ENCODE measurements around the gene SLX4IP.

SLX4IP gene

DNA sequence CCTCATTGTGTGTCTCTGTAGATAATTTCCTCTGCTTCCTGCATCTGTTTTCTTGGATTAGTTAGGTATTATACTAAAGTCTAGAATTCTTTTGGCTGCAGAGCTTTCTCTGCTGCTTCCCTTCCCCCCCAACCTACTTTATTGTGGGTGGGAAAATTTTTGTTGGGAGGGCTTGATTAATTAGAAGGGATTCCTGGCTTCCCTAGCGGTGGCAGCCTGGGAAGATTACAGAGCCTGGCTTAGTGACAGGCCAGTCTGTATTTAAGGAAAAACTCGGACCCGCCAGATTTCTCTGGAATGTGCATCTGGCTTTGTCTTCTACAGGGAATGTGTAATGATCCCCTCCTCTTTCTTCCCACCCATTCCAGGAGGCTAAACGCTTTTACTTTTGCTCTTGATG, 31.2 kb downstream of the SLX4IP start:
- no peak for FAIRE-seq
- TF ChIP-seq POLR2A (IDR thresholded peaks at IDR 0.05; ENCODE audit: low read depth, low read length): no peak
- no peak for DNase-seq (ENCODE audit: insufficient read length, low spot score)

- no peak for TF ChIP-seq POLR2A (IDR thresholded peaks at IDR 0.05; ENCODE audit: low read depth, low read length)
- FAIRE-seq (no peak), DNase-seq (ENCODE audit: insufficient read length, low spot score) (no peak)
Measured at GRCh38 chr20:10466855-10467254, 31.8 kb downstream of the SLX4IP start.

DNA sequence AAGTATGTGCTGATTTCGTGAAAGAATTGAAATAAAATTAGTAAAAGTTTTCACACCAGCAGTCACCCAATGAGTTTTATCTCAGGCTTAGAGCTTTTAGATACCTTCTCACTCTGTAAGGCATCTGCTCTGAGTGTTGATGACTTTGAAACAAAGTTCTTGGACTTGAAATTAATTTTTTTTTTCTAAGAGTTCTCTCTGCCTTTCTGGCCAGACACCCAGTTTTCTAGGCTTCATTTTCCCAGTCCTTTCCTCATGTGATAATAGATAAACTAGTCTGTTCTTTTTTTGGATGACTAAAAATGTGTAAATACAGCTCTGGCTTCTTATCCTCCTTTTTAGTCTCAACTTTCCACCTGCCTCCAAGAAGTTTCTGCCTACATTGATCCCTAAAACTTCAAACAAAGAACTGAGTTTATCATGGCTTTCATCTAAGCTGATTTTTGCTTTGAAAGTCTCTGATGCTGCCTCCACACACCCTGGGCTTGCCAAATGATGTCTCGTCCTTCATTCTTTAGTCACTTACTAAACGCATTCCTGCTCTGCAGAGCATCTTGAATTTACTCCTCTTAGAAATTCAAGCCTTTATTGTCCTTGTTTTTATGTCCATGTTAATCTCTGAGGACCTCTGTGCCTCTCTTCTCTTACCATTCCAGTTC, 32.7 kb downstream of the SLX4IP start:
- TF ChIP-seq POLR2A (IDR thresholded peaks at IDR 0.05; ENCODE audit: low read depth, low read length): no peak
- FAIRE-seq: no peak
- DNase-seq (ENCODE audit: insufficient read length, low spot score): no peak

- DNase-seq (ENCODE audit: insufficient read length, low spot score): no peak
- TF ChIP-seq POLR2A (IDR thresholded peaks at IDR 0.05; ENCODE audit: low read depth, low read length): no peak
- FAIRE-seq: no peak
Measured at GRCh38 chr20:10468340-10468845, 33.3 kb downstream of the SLX4IP start.

DNA sequence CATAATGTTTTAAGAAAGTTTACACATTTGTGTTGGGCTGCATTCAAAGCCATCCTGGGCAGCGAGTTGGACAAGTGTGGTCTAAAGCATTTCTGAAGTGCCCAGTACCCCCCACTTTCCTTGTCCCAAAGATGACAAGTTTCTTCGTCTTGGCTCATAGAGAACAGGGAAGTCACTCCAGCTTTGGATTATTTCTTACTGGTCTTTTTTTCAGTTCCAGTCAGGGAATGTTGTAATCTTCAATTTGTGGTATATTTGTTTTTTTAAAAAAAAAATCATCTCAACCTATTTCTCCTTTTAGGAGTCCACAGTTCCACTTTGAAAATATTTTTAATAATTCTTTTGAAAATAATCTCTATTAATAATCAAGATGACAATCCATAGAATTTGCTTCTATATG, 34.0 kb downstream of the SLX4IP start:
- DNase-seq (ENCODE audit: insufficient read length, low spot score) (no peak), FAIRE-seq (no peak)
- no peak for TF ChIP-seq POLR2A (IDR thresholded peaks at IDR 0.05; ENCODE audit: low read depth, low read length)

GRCh38 chr20:10469599-10469998, 34.5 kb downstream of the SLX4IP start:
- DNase-seq (ENCODE audit: insufficient read length, low spot score) (peak; percentile 16), FAIRE-seq (no peak)
- no peak for TF ChIP-seq POLR2A (IDR thresholded peaks at IDR 0.05; ENCODE audit: low read depth, low read length)

- TF ChIP-seq POLR2A (IDR thresholded peaks at IDR 0.05; ENCODE audit: low read depth, low read length): no peak
- no peak for FAIRE-seq
- DNase-seq (ENCODE audit: insufficient read length, low spot score): no peak
Measured at GRCh38 chr20:10470276-10470675, 35.2 kb downstream of the SLX4IP start.

DNA sequence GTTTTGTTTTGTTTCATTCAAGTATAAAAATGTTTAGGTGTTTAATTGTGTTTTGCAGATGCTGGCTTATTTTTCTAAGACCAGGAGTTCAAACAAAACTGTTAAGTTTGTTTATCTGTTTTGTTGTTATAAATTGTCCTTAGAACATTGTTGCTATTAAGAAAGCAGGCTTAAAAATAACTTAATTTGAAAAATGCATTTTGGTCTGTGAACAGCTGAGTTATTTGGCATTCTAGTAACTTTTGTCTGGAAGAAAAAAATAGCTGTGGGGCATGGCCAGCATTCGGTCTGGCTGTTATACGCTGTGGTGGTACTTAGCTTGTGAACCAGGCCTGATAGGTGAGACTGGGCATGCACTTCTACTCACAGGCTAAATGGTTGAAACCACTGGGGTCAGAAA, 37.8 kb downstream of the SLX4IP start:
- FAIRE-seq (no peak), DNase-seq (ENCODE audit: insufficient read length, low spot score) (no peak)
- no peak for TF ChIP-seq POLR2A (IDR thresholded peaks at IDR 0.05; ENCODE audit: low read depth, low read length)

DNA sequence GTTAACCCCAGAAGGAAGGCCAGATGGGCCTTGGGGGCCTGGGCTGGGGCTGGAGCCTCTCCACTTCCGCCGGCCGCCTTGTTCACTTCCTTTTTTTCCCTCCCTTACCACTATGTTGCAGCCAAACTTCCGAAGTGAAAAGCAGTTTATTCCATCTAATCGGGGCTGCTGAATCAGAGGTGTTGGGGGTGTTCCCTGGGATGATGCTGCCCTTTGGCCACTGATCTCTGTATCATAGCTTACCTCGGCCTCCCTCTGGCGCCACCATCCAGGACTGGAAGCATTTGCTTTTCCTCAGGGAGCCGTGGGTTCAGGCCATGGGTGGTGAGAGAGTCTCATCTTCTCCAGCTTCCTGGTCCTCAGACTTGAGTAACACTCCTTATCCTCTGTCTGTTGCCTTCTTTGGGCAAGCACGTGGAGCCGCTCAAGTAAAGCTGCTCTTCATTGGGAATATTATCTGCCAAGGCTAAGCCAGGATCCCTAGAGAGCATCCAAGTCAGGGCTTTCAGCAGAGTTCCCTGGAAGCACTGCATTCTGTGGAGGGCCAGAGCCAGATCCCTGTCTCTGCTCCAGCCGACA, 39.6 kb downstream of the SLX4IP start:
- DNase-seq (ENCODE audit: insufficient read length, low spot score) (no peak), FAIRE-seq (no peak)
- TF ChIP-seq POLR2A (IDR thresholded peaks at IDR 0.05; ENCODE audit: low read depth, low read length): no peak

- no peak for FAIRE-seq
- no peak for TF ChIP-seq POLR2A (IDR thresholded peaks at IDR 0.05; ENCODE audit: low read depth, low read length)
- no peak for DNase-seq (ENCODE audit: insufficient read length, low spot score)
Measured at GRCh38 chr20:10475225-10475624, 40.1 kb downstream of the SLX4IP start.

DNA sequence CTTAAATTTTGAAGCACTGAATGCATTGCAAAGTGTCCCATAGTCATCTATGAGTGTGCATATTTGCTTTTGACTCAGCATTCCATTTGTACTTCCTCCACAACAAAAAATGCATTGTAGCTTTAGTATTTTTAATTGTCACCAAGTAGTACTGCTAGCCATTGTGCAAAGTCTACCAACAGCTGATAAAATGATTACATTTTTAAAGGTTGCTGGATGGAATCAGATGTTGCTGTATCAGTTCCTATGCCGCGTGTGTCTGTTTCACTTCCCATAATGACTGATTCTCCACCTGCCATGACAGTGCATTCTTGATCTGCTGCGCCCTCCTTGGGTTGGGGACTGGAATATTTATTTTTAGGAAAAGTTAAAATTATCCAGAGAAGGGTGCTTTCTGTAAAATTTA, 41.2 kb downstream of the SLX4IP start:
- FAIRE-seq: no peak
- DNase-seq (ENCODE audit: insufficient read length, low spot score): no peak
- TF ChIP-seq POLR2A (IDR thresholded peaks at IDR 0.05; ENCODE audit: low read depth, low read length): no peak

DNA sequence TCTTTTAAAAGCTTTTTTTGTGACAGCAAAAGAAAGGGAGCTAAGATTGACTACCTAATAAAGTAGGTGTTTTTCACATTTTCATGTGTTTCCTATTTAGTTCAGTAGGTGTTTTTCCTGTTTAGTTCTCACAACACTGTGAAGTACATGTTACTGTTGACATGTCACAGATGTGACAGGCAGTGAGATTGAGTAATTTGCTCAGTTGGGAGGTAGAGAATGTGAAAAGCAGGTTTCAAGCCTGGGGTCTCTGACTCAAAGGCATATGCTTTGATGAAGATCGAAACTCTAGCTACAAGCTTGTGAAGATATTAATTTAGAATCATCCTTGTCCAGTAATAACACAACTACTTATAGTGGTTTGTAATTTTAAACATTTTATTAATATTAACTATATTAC, 43.1 kb downstream of the SLX4IP start:
- FAIRE-seq: no peak
- DNase-seq (ENCODE audit: insufficient read length, low spot score): no peak
- no peak for TF ChIP-seq POLR2A (IDR thresholded peaks at IDR 0.05; ENCODE audit: low read depth, low read length)

DNA sequence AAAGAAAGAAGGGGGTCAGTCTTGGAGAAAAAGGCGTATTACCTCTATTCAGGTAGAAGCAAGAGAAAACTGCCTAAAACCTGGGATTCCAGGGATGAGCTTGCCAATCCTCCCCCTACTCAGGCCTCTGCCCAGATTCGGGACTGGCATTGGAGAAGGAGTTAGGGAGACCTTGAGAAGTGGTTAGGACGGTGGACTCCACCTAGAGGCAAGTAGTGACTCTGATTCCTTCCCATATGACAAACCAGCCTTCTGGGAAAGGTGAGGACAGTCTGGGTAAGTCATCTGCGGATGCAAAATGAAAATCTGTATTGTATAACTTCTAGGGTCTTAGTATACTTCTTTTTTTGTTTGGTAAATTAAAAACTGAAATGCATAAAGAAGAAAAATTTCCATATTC, 43.8 kb downstream of the SLX4IP start:
- no peak for TF ChIP-seq POLR2A (IDR thresholded peaks at IDR 0.05; ENCODE audit: low read depth, low read length)
- no peak for FAIRE-seq
- no peak for DNase-seq (ENCODE audit: insufficient read length, low spot score)

DNA sequence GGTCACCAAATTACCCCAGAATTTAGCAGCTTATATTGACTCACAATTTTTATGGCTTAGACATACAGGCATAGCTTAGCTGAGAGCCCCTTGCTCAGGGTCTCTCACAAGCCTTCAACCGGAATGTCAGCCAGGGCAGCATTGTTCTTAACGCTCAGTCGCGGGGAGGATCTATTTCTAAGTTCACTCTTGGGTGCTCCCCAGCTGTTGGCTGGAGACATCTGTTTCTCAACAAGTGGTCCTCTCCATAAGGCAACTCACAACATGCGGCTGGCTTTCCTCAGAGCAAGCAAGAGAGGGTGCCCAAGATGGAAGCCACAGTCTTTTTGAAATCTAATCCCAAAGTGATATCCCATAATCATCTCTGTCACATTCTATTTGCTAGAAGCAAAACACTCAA, 46.6 kb downstream of the SLX4IP start:
- no peak for TF ChIP-seq POLR2A (IDR thresholded peaks at IDR 0.05; ENCODE audit: low read depth, low read length)
- FAIRE-seq (no peak), DNase-seq (ENCODE audit: insufficient read length, low spot score) (no peak)

- TF ChIP-seq POLR2A (IDR thresholded peaks at IDR 0.05; ENCODE audit: low read depth, low read length): no peak
- DNase-seq (ENCODE audit: insufficient read length, low spot score) (no peak), FAIRE-seq (no peak)
Measured at GRCh38 chr20:10483691-10484090, 48.6 kb downstream of the SLX4IP start.

Measured in H54 (cell line).